ENCODE results near the gene PCGF5.

- no peak for TF ChIP-seq POLR2A (IDR thresholded peaks at IDR 0.05)
- no peak for TF ChIP-seq CTCF (IDR thresholded peaks at IDR 0.05 in 4 of 5, conservative IDR thresholded peaks at IDR 0.05 in 1 of 5)
These were observed 74.9 kb downstream of the PCGF5 start for GRCh38 chr10:91295346-91295745.

Data from gastrocnemius medialis (tissue), 4 donors.